Stimulated activated CD8-positive, alpha-beta memory T cell treated with anti-CD3 and anti-CD28 coated beads, Interleukin-2, amount 100 ng/mL, for 48 hours (primary cell): ENCODE results near the gene RIN1.
A peak's percentile ranks its signal among the peaks of the same experiment; 100 is the strongest.

ENCODE experiments used
- DNase-seq, 2 donors: peaks; one replicate each; pipeline ENCODE4 v3.0.0-alpha.2; 2020; ENCODE audit warnings: low read depth in 2 of 2

RIN1 gene

DNA sequence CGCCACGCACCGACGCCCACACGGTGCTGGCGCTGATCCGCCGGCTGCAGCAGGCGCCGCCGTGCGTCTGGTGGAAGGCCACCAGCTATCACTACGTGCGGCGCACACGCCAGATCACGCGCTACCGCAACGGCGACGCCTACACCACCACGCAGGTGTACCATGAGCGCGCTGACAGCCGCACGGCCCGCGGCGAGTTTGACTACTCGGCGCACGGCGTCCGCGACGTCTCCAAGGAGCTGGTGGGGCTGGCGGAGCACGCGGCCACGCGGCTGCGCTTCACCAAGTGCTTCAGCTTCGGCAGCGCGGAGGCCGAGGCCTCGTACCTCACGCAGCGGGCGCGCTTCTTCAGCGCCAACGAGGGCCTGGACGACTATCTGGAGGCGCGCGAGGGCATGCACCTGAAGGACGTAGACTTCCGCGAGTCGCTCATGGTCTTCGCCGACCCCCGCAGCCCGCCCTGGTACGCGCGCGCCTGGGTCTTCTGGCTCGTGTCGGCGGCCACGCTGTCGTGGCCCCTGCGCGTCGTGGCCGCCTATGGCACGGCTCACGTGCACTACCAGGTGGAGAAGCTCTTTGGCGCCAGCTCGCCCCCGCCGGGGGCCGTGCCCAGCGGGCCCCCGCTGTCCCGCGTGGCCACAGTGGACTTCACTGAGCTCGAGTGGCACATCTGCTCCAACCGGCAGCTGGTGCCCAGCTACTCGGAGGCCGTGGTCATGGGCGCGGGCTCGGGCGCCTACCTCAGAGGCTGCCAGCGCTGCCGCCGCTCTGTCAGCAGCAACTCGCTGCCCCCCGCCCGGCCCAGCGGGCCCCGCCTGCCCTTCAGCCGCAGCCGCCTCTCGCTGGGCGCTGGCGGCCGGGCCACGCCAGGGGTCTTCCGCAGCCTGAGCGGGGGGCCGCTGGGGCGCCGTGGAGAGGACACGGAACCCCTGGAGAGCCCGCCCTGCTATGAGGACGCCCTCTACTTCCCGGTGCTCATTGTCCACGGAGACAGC, 41.3 kb downstream of the RIN1 start:
- DNase-seq, result no peak

DNA sequence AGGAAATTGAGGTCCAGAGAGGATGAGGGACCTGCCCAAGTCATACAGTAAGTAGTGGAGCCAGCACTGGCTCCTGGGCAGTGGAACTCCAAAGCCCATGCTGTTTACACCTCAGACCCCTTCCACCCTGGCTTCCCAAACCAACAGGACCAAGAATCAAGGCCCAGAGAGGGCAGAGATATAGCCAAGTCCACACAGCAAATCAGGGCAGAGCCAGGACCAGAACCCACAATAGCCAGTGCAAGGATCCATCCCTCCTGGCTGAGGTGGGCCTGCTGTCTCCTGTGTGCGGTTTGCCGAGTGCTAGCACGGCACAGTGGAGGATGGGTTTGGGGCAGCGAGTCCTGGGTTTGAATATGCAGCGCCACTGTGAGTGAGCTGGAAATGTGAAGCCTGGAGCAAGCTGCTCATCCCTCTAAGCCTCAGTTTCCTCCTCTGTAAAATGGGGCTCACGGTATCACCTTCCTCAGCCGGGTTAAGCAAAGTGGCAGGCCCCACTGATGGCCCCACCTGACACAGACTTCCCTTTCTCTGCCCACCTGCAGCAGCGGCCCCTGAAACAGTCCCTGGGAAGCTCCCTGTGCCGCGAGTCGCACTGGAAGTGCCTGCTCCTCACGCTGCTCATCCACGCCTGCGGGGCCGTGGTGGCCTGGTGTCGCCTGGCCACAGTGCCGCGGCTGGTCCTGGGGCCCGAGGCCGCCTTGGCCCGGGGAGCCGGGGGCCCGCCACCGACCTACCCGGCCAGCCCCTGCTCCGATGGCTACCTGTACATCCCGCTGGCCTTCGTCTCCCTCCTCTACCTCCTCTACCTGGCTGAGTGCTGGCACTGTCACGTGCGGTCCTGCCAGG, 42.2 kb downstream of the RIN1 start:
- DNase-seq, result no peak

DNA sequence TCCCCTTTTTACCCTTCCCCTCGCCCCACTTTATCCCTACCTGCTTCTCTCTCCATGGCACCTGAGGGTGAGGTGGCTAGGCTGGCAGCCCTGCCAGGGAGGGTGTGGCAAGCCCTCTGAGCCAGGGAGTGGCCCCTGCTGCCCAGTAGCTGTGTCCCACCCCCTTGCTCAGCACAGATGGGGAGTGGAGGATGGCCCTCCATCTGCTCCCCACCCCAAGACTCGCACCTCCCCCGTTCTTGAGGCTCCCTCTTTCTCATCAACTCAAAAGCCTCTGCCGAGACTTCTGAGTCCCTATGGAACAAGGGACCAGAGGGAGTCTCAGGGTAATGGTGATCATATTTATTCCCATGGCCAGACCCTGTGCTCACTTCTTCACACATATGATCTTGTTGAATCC, 42.9 kb downstream of the RIN1 start:
- no peak for DNase-seq

DNA sequence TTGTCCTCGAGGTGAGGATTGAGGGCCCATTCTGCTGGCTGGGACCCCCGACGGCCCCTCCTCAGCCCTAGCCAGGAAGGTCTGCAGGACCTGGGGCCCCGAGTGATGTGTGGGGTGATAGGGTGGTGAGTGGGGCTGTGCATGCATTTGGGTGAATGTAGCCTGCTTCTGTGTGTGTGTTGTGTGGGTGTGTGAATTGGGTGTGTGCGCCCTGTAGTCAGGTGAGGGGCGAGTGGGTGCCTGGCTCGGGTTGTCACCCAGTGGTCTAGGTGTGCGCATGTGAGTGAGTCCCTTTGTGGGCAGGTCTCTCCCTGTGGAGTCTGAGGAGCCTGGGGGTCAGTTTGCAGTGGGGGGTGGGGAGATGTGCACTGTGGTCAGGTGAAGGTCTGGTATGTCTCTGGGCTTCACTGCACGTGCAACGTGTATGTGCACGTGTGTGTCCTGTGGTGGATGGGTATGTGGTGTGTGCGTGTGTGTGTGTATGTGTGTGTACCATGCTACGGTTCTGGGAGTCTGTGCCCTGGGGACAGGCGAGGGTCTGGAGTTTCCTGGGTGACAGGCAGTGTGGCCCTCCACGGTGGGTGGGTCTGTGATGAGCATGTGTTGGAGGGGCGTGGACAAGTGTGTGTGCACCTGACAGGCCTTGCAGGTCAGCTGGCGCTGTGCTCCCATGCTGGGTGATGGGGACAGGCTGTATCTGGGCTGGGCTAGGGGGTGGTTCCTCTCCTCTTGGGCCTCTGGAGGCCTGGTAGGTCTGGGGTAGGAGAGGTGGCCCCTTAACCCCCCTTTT, 43.5 kb downstream of the RIN1 start:
- no peak for DNase-seq

DNA sequence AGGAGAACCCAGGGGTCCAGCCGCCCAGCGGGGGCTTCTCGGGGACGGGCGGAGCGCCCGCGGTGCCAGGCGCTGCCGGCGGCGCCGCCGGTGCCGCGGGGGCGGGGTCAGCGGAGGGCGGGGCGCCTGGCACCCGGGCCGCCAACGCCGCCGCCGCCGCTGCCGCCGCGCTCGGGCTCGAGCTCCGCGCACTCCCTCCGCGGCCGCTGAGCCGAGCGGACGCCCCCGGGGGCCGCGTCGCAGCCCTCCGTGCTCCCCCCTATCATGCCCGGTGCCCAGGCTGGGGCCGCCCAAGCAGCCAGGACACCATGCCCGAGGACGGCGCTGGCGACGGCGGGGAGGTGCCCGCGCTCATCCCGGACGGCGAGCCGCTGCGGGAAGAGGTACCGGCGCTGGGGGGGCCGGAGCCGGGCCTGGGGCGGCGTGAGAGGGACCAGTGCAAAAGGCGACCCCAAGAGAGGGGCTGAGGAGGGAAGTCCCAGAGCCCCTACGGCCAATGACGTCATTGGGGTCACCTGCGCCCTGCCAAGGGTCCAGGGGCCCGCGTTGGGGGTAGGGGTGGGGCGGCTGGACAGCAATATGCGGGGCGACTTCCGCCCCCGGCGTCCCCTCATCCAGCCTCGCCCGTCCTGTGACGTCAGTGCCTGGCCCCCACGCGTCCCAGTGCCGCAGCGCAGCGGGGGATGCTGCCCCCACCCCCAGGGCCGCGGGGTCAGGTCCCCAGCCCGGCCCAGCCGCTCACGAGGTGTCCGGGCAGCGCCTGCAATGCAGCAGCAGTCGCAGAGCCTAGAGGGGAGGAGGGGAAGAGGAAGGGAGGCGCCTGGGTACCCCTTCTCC, 44.3 kb downstream of the RIN1 start, which contains the start of gene TMEM151A:
Gene TMEM151A, plus strand, starts transcription at position 189 of the 837 bp plus-strand sequence. Its CDS starts 120 bp downstream, at position 309.
- DNase-seq, result no peak

DNA sequence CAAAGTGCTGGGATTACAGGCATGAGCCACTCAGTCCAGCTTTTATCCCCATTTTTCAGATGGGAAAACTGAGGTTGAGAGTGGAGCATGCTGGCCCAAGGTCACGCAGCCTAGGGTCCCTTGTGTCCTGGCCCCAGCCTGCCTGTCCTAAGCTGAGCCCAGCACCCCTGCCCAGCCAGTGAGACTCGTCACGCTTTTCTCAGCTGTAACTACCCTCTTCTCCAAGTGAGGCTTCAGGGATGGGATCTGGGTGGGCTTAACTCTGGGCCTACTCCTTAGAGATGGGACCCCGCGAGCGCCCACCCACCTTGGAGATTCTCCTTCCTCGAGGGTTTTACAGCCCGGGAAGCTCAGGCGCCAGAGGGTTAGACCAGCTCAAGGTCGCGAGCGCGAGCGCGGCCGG, 44.9 kb downstream of the RIN1 start:
- no peak for DNase-seq

DNA sequence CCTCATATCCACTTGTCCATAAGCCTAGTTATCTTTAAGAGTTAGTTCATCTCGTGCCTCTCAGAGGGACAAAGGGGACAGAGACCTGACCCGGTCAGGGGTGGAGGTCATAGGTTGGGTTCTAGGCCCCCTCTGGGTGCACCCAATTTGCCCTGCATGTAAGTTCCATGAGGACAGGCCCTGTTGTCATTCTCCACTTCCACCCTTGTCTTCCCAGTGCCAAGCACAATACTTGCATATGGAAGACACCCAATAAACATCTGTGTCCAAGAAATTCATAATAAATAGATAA, 46.0 kb downstream of the RIN1 start:
- DNase-seq, result no peak

DNA sequence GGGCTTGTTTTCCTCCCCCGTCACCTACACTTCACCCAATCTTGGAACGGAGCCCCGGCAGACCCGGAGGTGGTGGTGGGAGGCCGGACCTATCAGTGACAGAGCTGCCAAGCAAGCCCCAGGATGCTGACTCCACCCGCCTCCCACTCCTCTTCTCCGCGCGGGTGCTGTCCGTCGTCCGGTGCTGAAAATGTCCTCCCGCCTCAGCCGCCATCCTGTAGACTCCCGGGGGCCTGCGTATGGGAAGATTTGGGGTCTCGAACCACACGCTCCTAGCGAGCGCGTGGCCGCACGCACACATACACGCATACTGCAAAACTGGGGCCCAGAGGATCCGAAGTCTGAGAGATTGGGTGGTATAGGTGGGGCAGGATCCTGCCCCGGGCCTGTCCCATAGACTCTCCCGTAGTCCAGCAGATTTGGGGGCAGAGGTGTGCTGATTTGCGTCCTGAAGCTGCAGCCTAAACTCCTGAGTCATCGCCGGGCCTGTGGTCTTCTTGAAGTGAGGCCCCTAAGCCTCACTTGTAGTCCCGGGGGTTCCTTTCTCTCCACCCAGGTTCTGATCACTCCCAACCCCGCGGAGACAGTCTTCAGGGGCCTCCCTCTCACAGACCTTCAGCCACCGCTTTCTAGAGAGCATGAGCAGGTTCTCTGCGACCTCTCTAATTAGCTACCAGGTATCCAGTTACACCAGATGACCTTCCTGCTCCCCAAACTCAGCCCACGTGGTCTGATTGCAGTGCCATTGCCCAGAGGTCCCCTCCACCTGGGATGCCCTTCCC, 46.5 kb downstream of the RIN1 start:
- peak; percentile 61 to 75 for DNase-seq

DNA sequence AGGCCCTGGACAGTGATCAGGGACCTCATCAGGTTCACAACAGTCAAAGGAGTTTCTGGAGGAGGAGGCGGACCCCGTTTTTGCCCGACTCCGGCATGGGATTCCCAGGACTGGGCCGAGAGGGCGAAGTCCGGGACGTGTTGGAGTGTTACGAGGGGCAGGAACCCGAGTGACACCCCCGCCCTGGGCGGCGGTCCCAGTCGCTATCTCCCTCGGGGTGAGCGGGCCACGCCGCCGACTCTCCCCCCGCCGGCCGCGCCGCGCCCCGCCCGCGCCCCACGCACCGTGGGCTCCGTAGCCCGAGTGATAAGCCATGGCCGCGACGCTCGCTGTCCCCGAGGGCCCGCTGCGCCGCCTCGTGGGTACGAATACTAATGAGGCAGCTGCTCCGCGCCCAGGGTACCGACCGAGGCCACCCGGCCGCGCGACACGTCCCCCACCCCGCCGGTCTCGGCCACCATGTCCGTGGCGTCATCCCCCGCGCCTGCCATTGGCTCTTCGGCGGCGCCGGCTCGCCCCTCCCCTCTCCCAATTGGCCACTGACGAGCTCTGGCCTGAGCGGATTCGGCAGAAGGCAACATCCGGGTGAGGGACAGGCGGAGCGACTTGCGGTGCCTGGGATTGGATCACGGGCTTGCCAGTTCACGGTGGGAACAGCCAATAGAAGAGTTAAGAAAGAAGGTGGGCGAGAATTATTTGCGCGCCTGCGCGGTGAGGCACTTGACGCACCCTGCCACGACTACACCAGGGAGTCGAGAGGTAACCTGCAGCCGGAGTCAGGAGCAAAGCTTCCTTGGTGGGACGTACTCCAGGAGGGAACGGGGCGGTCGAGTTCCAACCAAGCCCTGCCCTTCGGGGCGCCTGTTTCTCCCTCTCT, 47.3 kb downstream of the RIN1 start, which contains the start of gene YIF1A:
Gene YIF1A, minus strand, starts transcription at position 473 of the 877 bp plus-strand sequence. Its CDS starts 158 bp downstream, at position 315.
- DNase-seq, result peak; percentile 96

DNA sequence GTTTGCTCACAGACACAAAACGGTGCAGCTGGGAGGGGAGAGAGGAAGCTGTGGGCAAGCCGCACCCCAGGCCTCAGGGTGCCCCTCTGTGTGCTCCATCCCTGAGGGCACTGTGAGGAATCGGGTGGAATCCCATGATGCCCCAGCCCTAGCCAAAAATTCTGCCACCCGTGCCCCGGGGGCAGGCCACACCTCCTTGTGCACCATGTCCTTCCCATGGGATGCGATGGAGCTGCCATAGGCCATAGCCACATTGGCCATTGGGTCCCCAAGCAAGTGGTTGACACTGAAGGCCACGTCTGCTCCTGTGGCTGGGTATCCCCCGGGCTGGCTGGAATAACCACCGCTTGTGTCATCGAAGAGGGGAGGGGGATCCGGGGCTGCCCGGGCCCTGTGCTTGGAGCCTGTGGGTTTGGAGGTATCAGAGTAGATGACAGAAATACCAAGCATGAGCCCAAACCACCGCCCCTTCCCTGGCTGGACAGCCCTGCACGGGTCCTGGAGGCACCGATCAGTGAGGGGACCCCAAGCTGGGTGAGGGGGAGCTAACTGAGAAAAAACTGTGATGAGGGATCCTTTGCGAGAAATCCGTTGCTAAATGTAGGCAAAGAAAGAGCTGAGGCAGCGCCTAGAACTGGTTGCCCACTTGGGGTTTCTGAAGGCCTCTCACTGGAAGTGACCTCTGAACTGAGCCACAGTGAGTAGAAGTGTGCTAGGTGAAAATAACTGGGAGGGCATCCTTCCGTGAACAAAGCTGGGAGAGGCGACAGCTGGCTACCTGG, 48.2 kb downstream of the RIN1 start:
- no peak for DNase-seq

DNA sequence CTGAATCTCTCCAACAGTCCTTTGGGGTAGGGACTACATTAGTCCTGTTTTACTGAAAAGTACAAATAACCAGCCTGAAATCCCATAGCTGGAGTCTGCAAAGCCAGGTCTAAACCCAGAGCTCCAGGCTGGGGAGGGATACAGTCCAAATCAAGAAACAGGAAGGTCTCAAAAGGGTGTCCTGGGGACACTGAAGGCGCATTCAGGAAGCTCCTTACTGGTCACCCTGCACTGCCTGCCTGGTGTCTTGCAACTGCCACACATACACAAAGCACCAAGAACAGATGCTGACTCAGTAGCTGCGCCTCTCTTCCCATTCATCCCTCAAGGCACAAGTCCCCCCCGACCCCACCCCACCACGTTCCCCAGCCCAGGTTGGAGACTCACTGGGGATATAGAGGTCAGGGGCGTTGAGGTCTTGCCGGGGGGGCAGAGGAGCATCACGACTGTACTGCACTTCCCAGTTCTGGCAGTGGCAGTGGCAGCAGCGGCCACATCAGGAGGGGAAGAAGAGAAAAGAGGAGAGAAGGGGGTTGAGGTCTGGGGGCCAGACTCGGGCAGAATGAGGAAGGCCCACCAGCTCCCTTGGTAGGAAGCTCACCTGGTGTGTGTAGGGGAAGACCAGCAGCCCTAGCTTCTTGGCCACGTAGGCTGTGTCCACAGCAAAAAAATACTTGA, 48.9 kb downstream of the RIN1 start:
- DNase-seq, result no peak

DNA sequence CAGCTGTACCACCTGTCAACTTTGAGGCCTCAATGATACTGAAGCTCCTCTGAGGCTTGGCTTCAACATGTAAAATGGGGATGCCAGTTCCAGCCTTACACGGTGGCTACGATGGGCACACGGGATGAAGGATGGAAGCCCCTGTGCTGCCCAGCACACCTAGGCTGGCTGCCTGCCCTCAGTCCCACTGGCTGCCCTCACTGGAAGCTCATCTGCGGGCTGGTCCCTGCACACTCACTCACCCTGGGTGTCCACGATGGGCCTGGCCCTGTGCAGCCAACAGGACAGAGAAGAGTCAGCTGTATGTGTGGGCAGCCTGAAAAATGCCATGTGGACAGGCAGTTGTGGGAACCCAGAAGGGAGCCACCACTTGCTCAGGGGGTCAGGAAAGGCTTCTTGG, 49.5 kb downstream of the RIN1 start:
- no peak for DNase-seq

DNA sequence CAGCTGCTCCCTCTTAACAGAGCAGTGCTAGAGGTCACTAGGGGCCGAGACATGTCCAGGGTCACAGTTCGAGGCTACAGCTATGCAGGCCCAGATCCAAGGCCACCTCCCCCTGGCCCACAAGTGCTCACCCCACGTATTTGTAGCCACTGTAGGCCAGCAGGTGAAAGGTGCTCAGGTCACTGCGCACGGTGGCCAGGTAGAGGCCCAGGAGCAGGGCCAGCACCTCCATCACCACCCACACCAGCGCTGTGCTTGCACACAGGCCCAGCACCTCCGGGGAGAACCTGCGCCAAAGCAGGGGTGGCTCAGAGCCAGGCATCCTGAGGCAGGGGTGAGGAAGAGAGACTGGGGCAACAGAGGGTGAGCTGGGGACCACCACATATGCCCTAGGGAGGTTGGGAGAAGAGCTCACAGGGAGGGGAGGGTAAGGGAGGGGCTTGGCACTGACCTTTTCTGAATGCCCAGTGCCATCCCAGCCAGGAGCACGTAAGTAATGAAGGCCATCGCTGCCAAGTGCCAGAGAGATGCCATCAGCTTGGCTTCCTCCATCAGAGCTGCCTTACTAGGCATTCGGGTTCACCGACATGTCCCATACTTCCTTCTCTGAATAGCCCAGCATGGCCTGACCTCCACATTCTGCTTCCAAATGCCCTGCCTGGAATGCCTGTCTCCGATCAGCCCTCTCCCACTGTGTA, 50.8 kb downstream of the RIN1 start:
- DNase-seq, result no peak

DNA sequence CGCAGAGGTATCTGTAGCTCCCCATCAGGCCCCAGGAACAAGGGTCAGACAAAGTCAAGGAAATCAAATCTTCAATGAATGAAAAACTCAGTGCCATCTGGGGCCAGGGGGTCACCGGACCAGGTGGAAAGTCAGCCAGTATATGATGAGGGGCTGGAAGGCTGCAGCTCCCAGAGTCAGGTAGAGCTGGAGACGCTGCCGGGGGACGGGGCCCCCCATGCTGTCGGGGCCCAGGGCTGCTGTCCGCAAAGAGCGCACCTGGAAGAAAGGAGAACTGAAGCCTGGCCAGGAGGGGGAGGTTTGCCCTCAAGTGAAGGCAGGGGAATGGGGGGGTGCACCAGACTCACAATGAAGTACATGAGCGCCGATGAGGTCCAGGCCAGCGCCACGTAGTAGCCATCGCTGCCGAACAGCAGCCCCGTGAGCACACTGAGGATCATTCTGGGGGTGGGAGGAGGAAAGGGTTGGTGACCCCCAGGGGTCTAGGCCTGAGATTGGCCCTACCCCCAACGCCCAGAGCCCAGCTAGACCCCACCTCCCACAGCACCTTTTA, 51.6 kb downstream of the RIN1 start:
- no peak for DNase-seq

DNA sequence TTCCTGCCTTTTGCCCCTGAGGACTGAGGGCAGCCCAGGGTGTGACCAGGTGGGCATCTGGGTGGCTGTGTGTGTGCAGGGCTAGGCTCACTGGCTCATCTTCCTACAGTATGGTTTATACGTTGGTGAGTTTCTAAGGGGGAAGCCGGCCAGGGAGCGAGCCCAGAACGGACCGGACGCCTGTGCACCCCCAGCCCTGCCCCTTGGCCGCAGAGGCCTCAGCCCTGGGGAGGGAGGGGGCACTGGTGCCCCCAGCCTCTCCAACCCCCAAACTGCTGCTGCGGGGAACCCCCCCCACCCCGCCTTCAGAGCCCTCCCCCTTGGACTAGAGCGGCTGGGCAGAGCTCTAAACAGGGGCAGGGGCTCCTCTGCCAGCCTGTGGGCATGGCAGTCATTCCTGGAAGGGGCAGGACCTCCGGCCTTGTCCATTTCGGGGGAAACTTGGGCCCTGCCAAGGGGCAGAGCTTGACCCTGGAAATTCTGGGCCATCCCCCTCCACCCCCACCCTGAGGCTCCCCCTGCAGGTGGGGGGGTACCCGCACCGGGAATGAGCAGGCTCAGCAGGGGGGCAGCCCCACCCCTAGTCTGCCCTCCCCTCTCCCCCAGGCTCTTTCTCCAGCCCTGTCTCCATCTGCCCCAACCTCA, 52.7 kb downstream of the RIN1 start:
- DNase-seq, result no peak
